ENCODE measurements around the gene CALHM6. TPM values are rescaled to one million over a fixed set of nuclear protein-coding genes. Genes with fewer than 3 reads are reported as not detected.

The CALHM6 gene
- total and polyA plus RNA-seq, 2 of the 8 experiments (the other 6 are each of a cell fraction or from before 2014, with no cell fraction given): 0.93 to 1.8 TPM

DNA sequence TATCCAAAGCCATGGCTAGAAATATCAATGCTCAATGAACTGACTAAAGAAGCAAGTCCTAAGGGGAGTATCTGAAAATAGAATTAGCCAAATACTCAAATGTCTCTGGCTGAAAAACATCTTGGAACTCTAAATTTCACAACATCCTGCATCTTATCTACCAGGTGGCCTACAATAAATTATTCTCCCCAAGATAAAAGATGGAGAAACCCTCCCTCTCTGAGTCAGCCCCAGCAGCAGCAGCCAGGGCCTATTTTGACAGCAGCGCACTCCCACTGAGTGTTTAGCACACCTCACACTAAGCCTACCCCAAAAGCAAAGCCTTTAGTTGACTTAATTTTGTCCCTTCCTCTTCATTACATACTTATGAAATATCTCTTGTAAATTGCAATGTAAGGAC lies 5.9 kb downstream of the CALHM6 start:
- Histone ChIP-seq H4K8ac (ENCODE audit: extremely low read depth, insufficient read depth, low read length) (no peak overlapping the region), H2BK20ac (ENCODE audit: low read length) (no peak overlapping the region), H3K23me2 (ENCODE audit: low read depth, low read length) (no peaks in the 10 kb centered on the region; the same call in 1 of the 2 replicates), H3K4me1 (replicated peaks in 1 of 4; ENCODE audit: control insufficient read depth in 3 of 4, insufficient read depth in 4 of 4, low read length in 3 of 4) (peaks cover 0 to 3% (median 3%) of the 10 kb centered on the region in 4 experiments; a peak in 3 of 7 replicates), H3K23ac (ENCODE audit: insufficient read length) (no peak overlapping the region), H3K36me3 (ENCODE audit: control insufficient read depth in 2 of 4, insufficient read depth in 4 of 4, low read length in 3 of 4) (no peaks in the 10 kb centered on the region), H3K9me3 (ENCODE audit: insufficient read depth in 2 of 2, low read depth in 1 of 2, low read length in 1 of 2) (no peaks in the 10 kb centered on the region), H2BK120ac (replicated peaks; ENCODE audit: low read depth, low read length) (no peak overlapping the region), H3K18ac (ENCODE audit: extremely low read depth, low read length) (no peak overlapping the region), H2AFZ (ENCODE audit: low read length) (no peak overlapping the region), H2BK12ac (ENCODE audit: low read depth, low read length) (no peak overlapping the region), H2AK5ac (ENCODE audit: low read depth, low read length) (no peak overlapping the region), H3K4me3 (ENCODE audit: extremely low read depth in 1 of 4, insufficient read depth in 2 of 4, low read depth in 3 of 4, low read length in 4 of 4) (no peak overlapping the region), H4K91ac (replicated peaks; ENCODE audit: insufficient read length, low read length) (no peak overlapping the region), H3K56ac (replicated peaks; ENCODE audit: insufficient read length, low read depth, low read length) (no peak overlapping the region), H2BK15ac (ENCODE audit: low read length) (no peak overlapping the region), H3K27me3 (replicated peaks in 1 of 4; ENCODE audit: control insufficient read depth in 3 of 4, extremely low read depth in 1 of 4, insufficient read depth in 3 of 4, low read length in 3 of 4) (peaks cover 3 to 14% (median 11%) of the 10 kb centered on the region in 4 experiments; a peak in 6 of 7 replicates), H3K9ac (replicated peaks in 1 of 4; ENCODE audit: extremely low read depth in 1 of 4, low read depth in 3 of 4, low read length in 3 of 4) (no peak overlapping the region), H4K5ac (ENCODE audit: insufficient read length, low read depth, low read length) (no peak overlapping the region), H3K79me2 (ENCODE audit: control insufficient read depth in 1 of 2, insufficient read depth in 2 of 2, low read length in 2 of 2) (no peaks in the 10 kb centered on the region), H3K4me2 (ENCODE audit: insufficient read depth in 1 of 2, low read depth in 2 of 2, low read length in 2 of 2) (no peak overlapping the region), H3K79me1 (ENCODE audit: low read depth, low read length) (no peaks in the 10 kb centered on the region), H4K20me1 (replicated peaks in 1 of 2; ENCODE audit: control insufficient read depth in 1 of 2, insufficient read depth in 2 of 2, low read length in 2 of 2) (no peaks in the 10 kb centered on the region), H3K4ac (replicated peaks; ENCODE audit: insufficient read length, low read depth, low read length) (no peak overlapping the region), H3K27ac (ENCODE audit: low read depth, low read length) (no peak overlapping the region), H3K14ac (ENCODE audit: insufficient read length) (no peak overlapping the region), H2BK5ac (ENCODE audit: low read depth, low read length) (no peak overlapping the region)
- FAIRE-seq (no peak), DNase-seq (ENCODE audit: low read depth in 1 of 2, low spot score in 2 of 2) (no peak)
- WGBS, 2 experiments (ENCODE audit: extremely low coverage in 1 of 2, insufficient coverage in 1 of 2, insufficient read length in 1 of 2, insufficient replicate concordance in 2 of 2, low coverage in 1 of 2, low lambda C conversion rate in 2 of 2, missing lambda C conversion rate in 1 of 2): 75% methylated on average over 1 of the region's 1 CpG; no CpG with 5 or more reads in 1 of the 2 experiments
- TF ChIP-seq SIRT6 (IDR thresholded peaks at IDR 0.05; ENCODE audit: low read length): no peak
- TF ChIP-seq PHF8 (conservative IDR thresholded peaks at IDR 0.05; ENCODE audit: low read depth, low read length): no peak
- no peak for TF ChIP-seq CTBP2 (IDR thresholded peaks at IDR 0.05; ENCODE audit: borderline replicate concordance, insufficient read depth, insufficient read length, low read length)
- no peak for TF ChIP-seq ASH2L (IDR thresholded peaks at IDR 0.05; ENCODE audit: low read length)
- TF ChIP-seq CBX5 (IDR thresholded peaks at IDR 0.05; ENCODE audit: low read depth, low read length): no peak
- TF ChIP-seq CREB1 (IDR thresholded peaks at IDR 0.05): no peak
- ChIA-PET POLR2A (ENCODE audit: partially characterized antibody) (no interaction called here), CTCF (ENCODE audit: partially characterized antibody) (no interaction called here)

Data from H1 (cell line).